ENCODE measurements around the gene CHRM5. TPM values are rescaled to one million over a fixed set of nuclear protein-coding genes. Genes with fewer than 3 reads are reported as not detected.

The CHRM5 gene
- total and polyA plus RNA-seq, 2 donors (not counting 3 experiments of a cell fraction or from before 2014, with no cell fraction given): 0.03 TPM; not detected in 1

GRCh38 chr15:34099914-34100313 lies 131.6 kb downstream of the CHRM5 start:
- CTCF ChIA-PET: no interaction called here

More at GRCh38 chr15:34099914-34100313, 131.6 kb downstream of the CHRM5 start:
- H3K79me2 ChIP-seq (ENCODE audit: control insufficient read depth, insufficient read depth, low read length): peaks cover 34% of the 10 kb centered on the region
- dilution Hi-C loops (cut with MboI; ENCODE audit: extremely low pct_ligation_motif_present, low sequenced_read_pairs) (no loop called here), intact Hi-C loops (cut with micrococcal nuclease) (loop anchor here (2.0 to 10.0 kb wide), 2 partner anchors 243 to 335 kb away; partner anchors contain the start of genes GOLGA8A, NOP10 and NUTM1)
- H3K9me3 ChIP-seq (replicated peaks; ENCODE audit: control insufficient read depth, insufficient read depth, low read length): no peaks in the 10 kb centered on the region
- H3K36me3 ChIP-seq (ENCODE audit: control insufficient read depth in 2 of 2, extremely low read depth in 1 of 2, insufficient read depth in 2 of 2, low read length in 2 of 2): peaks cover 0 to 4% of the 10 kb centered on the region in 2 experiments
- H3K27me3 ChIP-seq (ENCODE audit: control insufficient read depth in 2 of 2, insufficient read depth in 2 of 2, low read length in 2 of 2): no peaks in the 10 kb centered on the region
- FAIRE-seq: peak; percentile 63
- H4K20me1 ChIP-seq (replicated peaks; ENCODE audit: control insufficient read depth, extremely low read depth, insufficient read depth, low read length): no peaks in the 10 kb centered on the region
- POLR2A ChIA-PET: no interaction called here
- TF ChIP-seq MAX (IDR thresholded peaks at IDR 0.05; ENCODE audit: insufficient read depth, insufficient read length) (no peak), CTCF (IDR thresholded peaks at IDR 0.05; ENCODE audit: extremely low read depth in 1 of 2, insufficient read depth in 1 of 2, low read depth in 1 of 2, low read length in 2 of 2) (no peak), JUN (IDR thresholded peaks at IDR 0.05; ENCODE audit: borderline replicate concordance, insufficient read depth, insufficient read length, low read depth) (no peak), GATA2 (IDR thresholded peaks at IDR 0.05; ENCODE audit: insufficient read depth, insufficient read length, low read depth, low read length) (no peak), POLR2A (IDR thresholded peaks at IDR 0.05; ENCODE audit: low read depth, low read length) (no peak), EZH2 (IDR thresholded peaks at IDR 0.05; ENCODE audit: borderline replicate concordance, low read depth, low read length, severe bottlenecking) (no peak), FOS (IDR thresholded peaks at IDR 0.05; ENCODE audit: borderline replicate concordance, insufficient read depth, low read length) (no peak), POLR2AphosphoS5 (IDR thresholded peaks at IDR 0.05; ENCODE audit: insufficient read depth, low read depth, low read length) (no peak), MYC (IDR thresholded peaks at IDR 0.05; ENCODE audit: low read depth, low read length) (no peak)
- peaks cover 17% of the 10 kb centered on the region for H3K4me1 ChIP-seq (ENCODE audit: control insufficient read depth, extremely low read depth, insufficient read depth, low read length)
- H3K27ac ChIP-seq (ENCODE audit: insufficient read depth, low read depth, low read length): no peak overlapping the region
- no peak overlapping the region for H3K9ac ChIP-seq (replicated peaks; ENCODE audit: extremely low read depth, insufficient read depth, low read length)
- no peak overlapping the region for H3K4me2 ChIP-seq (ENCODE audit: insufficient read depth, low read length)
- BruUV-seq (replicated peaks): no TSS peak
- no peak for DNase-seq (ENCODE audit: low read depth, low spot score)
- no peak overlapping the region for H3K4me3 ChIP-seq (replicated peaks in 1 of 3; ENCODE audit: insufficient read depth in 1 of 3, low read depth in 1 of 3, low read length in 3 of 3)
- H2AFZ ChIP-seq (ENCODE audit: low read depth, low read length): no peak overlapping the region
- no peaks in the 10 kb centered on the region for H3K9me1 ChIP-seq (replicated peaks; ENCODE audit: control insufficient read depth, extremely low read depth, insufficient read depth, low read length)

Measured in endothelial cell of umbilical vein (primary cell).